ENCODE data around the gene CPNE4. TPM values are rescaled to one million over a fixed set of nuclear protein-coding genes. Genes with fewer than 3 reads are reported as not detected.
A peak's percentile ranks its signal among the peaks of the same experiment; 100 is the strongest.

CPNE4 gene
- total RNA-seq, 1 donor from 2014 or later = 3.2 TPM

DNA sequence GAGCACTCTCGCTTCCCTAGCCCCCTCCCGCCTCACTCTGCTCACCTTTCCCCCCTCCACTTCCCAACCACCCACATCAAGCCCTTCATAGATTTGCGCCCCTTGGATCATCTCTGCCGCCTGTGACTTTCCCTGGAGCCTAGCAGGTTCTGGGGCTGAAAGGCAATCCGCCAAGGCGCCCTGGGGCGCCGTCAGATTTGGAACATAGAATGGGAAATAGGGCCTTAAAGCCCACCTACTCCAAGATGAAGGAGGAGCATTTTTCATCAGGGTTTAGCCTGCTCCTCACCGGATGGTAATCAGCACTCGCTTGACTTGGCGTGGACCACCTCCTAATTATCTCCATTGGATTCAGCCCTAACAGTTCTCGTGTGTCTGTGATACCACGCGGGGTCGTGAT, 1.3 kb downstream of the CPNE4 start:
- H3K4me1 ChIP-seq = peaks cover 16% of the 10 kb centered on the region
- H3K4me3 ChIP-seq = peak overlapping the region in 1 of 2 donors; percentile 2
- no peaks in the 10 kb centered on the region for H3K9me3 ChIP-seq
- TF ChIP-seq POLR2AphosphoS5 (IDR thresholded peaks at IDR 0.05; ENCODE audit: insufficient read depth in 1 of 2, low read depth in 1 of 2) = no peak
- no peak for TF ChIP-seq POLR2A (IDR thresholded peaks at IDR 0.05)
- no peak for TF ChIP-seq CTCF (IDR thresholded peaks at IDR 0.05)
- no peaks in the 10 kb centered on the region for H3K36me3 ChIP-seq
- no peaks in the 10 kb centered on the region for H3K27me3 ChIP-seq
- no peak overlapping the region for H3K27ac ChIP-seq
- DNase-seq (ENCODE audit: extremely low spot score in 2 of 2) = no peak
- intact Hi-C loops (cut with DNase I) = no loop called here

GRCh38 chr3:132032959-132033358, 1.9 kb downstream of the CPNE4 start:
- H3K27ac ChIP-seq = no peak overlapping the region
- no peaks in the 10 kb centered on the region for H3K9me3 ChIP-seq
- no peaks in the 10 kb centered on the region for H3K27me3 ChIP-seq
- peaks cover 16% of the 10 kb centered on the region for H3K4me1 ChIP-seq
- no peak for DNase-seq (ENCODE audit: extremely low spot score in 2 of 2)
- intact Hi-C loops (cut with DNase I) = no loop called here
- no peak for TF ChIP-seq CTCF (IDR thresholded peaks at IDR 0.05)
- TF ChIP-seq POLR2A (IDR thresholded peaks at IDR 0.05) = no peak
- no peak for TF ChIP-seq POLR2AphosphoS5 (IDR thresholded peaks at IDR 0.05; ENCODE audit: insufficient read depth in 1 of 2, low read depth in 1 of 2)
- H3K36me3 ChIP-seq = no peaks in the 10 kb centered on the region
- peak overlapping the region in 1 of 2 donors; percentile 2 for H3K4me3 ChIP-seq

DNA sequence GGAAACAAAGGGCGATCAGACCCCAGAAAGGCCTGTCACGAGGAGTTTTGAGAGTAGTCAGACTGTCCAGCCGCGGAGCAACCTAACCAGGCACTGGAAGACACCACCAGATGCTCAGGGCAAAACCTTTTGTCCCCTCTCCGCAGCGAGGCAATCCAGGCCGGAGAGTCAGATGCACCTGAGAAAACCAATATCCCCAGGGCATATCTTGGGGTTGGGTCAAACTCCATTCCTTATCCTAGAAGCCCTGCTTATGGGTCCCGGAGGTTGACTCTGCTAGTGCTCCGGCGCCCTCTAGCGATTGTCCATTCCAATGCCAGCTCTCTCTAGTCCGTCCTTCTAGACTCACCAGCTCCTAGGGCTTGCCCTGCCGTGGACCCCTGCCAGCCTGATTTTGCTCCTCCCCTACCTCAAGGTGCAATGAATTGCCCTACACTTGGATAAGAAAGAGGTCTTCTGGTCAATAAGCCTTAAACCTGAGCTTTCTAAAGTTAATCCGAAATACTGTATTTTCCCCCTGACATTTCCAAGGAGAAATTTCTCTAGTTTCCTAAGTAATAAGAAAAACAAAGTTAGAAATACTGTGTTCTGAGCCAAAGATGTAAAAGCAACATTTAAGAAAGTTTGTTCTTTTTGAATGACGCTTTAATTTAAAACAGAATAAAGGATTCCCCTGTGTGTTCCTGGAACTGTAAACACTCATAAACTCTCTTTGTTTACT, 5.5 kb downstream of the CPNE4 start:
- no peaks in the 10 kb centered on the region for H3K36me3 ChIP-seq
- DNase-seq (ENCODE audit: extremely low spot score in 2 of 2) = no peak
- H3K4me3 ChIP-seq = no peak overlapping the region
- no peaks in the 10 kb centered on the region for H3K27me3 ChIP-seq
- intact Hi-C loops (cut with DNase I) = no loop called here
- no peaks in the 10 kb centered on the region for H3K9me3 ChIP-seq
- TF ChIP-seq POLR2A (IDR thresholded peaks at IDR 0.05) (no peak), CTCF (IDR thresholded peaks at IDR 0.05) (peak; percentile 20 to 55 (median 50))
- no peak overlapping the region for H3K27ac ChIP-seq
- H3K4me1 ChIP-seq = peaks cover 10% of the 10 kb centered on the region

DNA sequence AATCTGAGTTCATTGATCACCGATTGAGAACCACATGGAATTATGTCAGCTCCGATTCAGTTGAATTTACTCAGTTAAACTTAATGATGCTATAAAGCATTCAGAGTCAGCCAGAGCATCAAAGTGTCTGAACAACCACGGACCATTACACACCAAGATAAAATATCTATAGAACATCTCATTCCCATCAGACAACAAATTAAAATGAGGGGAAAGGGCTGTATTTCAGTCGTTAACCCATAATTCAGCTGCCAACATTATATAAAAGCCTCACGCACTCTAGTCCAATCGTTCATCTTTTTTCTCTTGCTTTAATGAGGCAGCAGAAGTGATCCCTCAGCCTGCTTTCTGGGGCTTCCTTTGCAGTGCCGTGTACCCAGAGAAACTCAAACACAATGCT, 11.9 kb downstream of the CPNE4 start:
- no peaks in the 10 kb centered on the region for H3K9me3 ChIP-seq
- TF ChIP-seq POLR2AphosphoS5 (IDR thresholded peaks at IDR 0.05; ENCODE audit: insufficient read depth in 1 of 2, low read depth in 1 of 2) (no peak), POLR2A (IDR thresholded peaks at IDR 0.05) (no peak), CTCF (IDR thresholded peaks at IDR 0.05) (no peak)
- H3K36me3 ChIP-seq = no peaks in the 10 kb centered on the region
- H3K27ac ChIP-seq = no peak overlapping the region
- DNase-seq (ENCODE audit: extremely low spot score in 2 of 2) = no peak
- no peaks in the 10 kb centered on the region for H3K27me3 ChIP-seq
- intact Hi-C loops (cut with DNase I) = no loop called here
- no peak overlapping the region for H3K4me3 ChIP-seq
- no peaks in the 10 kb centered on the region for H3K4me1 ChIP-seq

- intact Hi-C loops (cut with DNase I) = no loop called here
- no peak overlapping the region for H3K4me3 ChIP-seq
These were observed 14.8 kb downstream of the CPNE4 start for GRCh38 chr3:132020058-132020457.

More at GRCh38 chr3:132020058-132020457, 14.8 kb downstream of the CPNE4 start:
- DNase-seq (ENCODE audit: extremely low spot score in 2 of 2) = no peak
- no peaks in the 10 kb centered on the region for H3K36me3 ChIP-seq
- no peaks in the 10 kb centered on the region for H3K27me3 ChIP-seq
- H3K4me1 ChIP-seq = no peaks in the 10 kb centered on the region
- TF ChIP-seq POLR2AphosphoS5 (IDR thresholded peaks at IDR 0.05; ENCODE audit: insufficient read depth in 1 of 2, low read depth in 1 of 2) = no peak
- TF ChIP-seq CTCF (IDR thresholded peaks at IDR 0.05) = no peak
- TF ChIP-seq POLR2A (IDR thresholded peaks at IDR 0.05) = no peak
- H3K27ac ChIP-seq = no peak overlapping the region
- H3K9me3 ChIP-seq = no peaks in the 10 kb centered on the region

Data from vagina (tissue), 2 donors.